ENCODE measurements around the gene CAT.
A peak's percentile ranks its signal among the peaks of the same experiment; 100 is the strongest.

Gene CAT

GRCh38 chr11:34461215-34461614 is 22.5 kb downstream of the CAT start:
- DNase-seq: no peak

- DNase-seq: no peak
Observed at GRCh38 chr11:34464591-34465051, 25.9 kb downstream of the CAT start.

GRCh38 chr11:34466802-34467488 is 28.2 kb downstream of the CAT start:
- DNase-seq: no peak

GRCh38 chr11:34468209-34468841 is 29.6 kb downstream of the CAT start:
- peak; percentile 9 to 36 for DNase-seq

GRCh38 chr11:34473603-34474169 is 35.0 kb downstream of the CAT start:
- no peak for DNase-seq

GRCh38 chr11:34475656-34476055 is 36.9 kb downstream of the CAT start:
- no peak for DNase-seq

- no peak for DNase-seq
Observed at GRCh38 chr11:34476849-34477248, 38.1 kb downstream of the CAT start.

GRCh38 chr11:34478845-34479663 is 40.3 kb downstream of the CAT start:
- no peak for DNase-seq

GRCh38 chr11:34480314-34480713 is 41.6 kb downstream of the CAT start:
- DNase-seq: no peak

GRCh38 chr11:34481307-34481706 is 42.6 kb downstream of the CAT start:
- no peak for DNase-seq

- no peak for DNase-seq
Observed at GRCh38 chr11:34483106-34483874, 44.6 kb downstream of the CAT start.

- DNase-seq: no peak
Observed at GRCh38 chr11:34487430-34487829, 48.7 kb downstream of the CAT start.

GRCh38 chr11:34488855-34489557 is 50.3 kb downstream of the CAT start:
- DNase-seq: no peak

- DNase-seq: no peak
Observed at GRCh38 chr11:34490304-34490703, 51.6 kb downstream of the CAT start.

- DNase-seq: peak; percentile 20 to 51
Observed at GRCh38 chr11:34492806-34493414, 54.2 kb downstream of the CAT start.

GRCh38 chr11:34493468-34493867 is 54.7 kb downstream of the CAT start:
- DNase-seq: no peak

GRCh38 chr11:34493926-34494595 is 55.3 kb downstream of the CAT start:
- DNase-seq: no peak

- DNase-seq: no peak
Observed at GRCh38 chr11:34495239-34495723, 56.5 kb downstream of the CAT start.

GRCh38 chr11:34495724-34496377 is 57.1 kb downstream of the CAT start:
- no peak for DNase-seq

Data from activated CD4-positive, alpha-beta T cell treated with anti-CD3 and anti-CD28 coated beads for 4 hours (primary cell).